GM19043 (cell line): ENCODE measurements around the gene DAAM2.

Experiments used
- ATAC-seq: cut with Tn5 transposase; IDR thresholded peaks from one replicate; pipeline ENCODE4 v1.9.1; 2021; ENCODE audit warnings: low read depth; ENCODE audit not compliant: unreplicated experiment

The DAAM2 gene

DNA sequence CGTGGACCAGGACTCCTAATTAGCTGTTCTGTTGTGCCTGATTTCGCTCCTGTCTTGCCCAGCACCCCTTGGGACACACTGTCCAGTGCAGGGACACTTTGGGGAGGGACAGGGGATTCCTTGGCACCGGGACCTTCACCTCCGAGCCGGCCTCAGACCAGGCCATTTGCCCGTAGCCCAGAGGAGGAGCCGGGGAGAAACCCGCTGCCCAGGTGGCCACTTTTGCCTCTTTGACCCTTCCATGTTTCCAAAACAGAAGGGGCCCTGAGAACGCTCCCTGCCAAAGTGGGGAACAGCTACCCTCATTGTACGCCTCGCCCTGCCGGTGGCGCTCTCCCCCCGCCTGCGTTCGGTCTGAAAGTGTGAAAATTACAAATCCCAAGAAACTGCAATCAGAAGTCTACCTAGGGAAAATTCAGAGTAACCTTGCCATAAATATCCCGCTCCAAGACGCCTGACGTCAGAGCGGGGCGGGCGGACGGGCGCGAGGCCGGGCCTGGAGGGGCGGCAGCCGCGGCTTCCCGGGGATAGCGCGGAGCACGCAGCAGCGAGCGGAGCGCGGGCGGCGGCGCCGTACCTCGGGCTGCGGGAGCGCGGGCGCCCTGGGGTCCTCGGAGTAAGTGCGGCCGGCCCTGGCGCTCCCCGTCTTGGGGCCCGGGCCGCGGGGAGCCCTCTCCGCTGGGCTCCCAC lies at the start of gene DAAM2:
Gene DAAM2, plus strand, starts transcription at position 527 of the 690 bp plus-strand sequence. CDS start 63,927 bp downstream, outside the sequence.
- no peak for ATAC-seq

DNA sequence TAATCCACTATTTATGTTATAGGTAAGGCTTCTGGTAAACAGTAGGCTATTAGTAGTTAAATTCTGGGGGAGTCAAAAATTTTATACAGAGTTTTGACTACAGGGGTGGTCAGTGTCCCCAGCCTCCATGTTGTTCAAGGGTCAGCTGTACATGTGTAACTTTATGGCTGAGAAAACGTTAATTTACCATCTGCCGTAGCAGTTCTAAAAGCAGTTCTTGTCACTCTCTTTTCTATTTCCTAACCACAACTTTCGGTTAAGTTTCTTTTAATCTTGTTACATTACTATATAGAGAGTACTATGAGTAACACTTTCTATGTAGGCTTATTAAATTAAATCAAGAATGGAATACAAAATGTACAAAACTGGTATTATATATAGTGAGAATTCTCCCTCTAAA lies 45.4 kb upstream of the DAAM2 start:
- ATAC-seq = no peak

DNA sequence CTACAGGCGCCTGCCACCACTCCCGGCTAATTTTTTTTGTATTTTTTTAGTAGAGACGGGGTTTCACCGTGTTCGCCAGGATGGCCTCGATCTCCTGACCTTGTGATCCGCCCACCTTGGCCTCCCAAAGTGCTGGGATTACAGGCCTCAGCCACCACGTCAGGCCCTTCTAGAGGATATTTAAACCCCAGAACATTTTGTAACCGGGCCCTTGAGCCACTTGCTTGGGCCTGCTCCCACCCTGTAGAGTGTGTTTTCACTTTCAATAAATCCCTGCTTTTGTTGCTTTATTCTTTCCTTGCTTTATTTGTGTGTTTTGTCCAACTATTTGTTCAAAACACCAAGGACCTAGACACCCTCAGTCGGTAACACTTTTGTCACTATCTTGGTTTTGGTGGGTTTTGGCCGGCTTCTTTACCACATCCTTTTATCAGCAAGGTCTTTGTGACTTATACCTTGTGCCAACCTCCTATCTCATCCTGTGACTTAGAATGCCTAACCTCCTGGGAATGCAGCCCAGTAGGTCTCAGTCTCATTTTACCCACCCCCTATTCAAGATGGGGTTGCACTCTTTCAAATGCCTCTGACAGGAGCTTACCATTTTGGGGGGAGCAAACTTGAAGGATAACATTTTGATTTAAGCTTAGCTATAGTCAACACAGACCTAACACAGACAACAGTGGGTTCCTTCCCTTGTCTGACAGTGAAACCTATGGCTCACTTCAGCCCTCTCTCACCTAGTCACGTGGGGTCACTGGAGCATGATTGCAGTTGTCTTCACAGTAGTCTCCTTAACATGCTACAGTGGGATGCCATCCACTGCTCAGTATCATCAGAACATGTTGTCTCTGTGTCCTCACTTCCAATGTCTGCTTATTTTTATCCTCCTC lies 39.1 kb upstream of the DAAM2 start:
- no peak for ATAC-seq

DNA sequence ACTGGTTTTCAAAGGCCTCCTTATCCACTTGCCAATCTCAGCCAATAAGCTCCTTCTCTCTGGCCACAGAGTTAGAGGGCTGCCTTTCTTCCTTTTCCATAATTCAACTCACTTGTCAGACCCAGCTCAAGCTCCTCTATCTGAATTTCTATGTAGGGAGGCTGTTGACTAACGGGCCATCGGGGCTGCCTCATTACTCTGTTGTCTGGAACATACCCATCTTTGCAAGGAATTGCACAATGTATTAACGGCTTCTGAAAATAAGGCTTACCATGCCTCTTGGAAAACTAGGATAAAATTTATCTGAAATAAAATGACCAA lies 38.5 kb upstream of the DAAM2 start:
- no peak for ATAC-seq

DNA sequence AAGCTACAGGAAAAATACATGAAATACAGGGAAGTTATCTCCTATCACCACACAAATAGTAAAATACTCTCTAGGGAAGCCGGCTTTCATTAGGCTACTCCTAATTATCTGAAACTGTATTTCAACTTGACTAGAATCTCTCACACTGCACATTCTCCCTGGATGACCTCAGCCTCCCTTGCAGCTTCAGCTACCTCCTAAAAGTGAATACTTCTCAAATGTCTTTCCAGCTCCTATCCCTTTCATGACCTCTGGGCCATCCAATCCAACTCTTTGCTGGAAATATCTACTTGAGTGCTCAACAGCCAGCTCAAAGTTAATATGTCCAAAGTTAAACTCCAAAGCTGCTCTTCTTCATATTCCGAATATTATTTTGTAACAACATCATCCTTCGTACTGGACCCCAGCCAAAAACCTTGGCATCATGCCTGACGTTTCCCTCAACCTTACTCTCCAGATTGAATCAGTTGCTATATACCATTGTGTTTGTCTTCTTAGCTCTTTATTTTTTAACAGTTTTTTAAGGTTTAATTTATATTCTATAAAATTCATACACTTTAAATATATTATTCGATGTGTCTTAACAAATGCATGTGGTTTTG lies 37.6 kb upstream of the DAAM2 start:
- ATAC-seq = no peak

DNA sequence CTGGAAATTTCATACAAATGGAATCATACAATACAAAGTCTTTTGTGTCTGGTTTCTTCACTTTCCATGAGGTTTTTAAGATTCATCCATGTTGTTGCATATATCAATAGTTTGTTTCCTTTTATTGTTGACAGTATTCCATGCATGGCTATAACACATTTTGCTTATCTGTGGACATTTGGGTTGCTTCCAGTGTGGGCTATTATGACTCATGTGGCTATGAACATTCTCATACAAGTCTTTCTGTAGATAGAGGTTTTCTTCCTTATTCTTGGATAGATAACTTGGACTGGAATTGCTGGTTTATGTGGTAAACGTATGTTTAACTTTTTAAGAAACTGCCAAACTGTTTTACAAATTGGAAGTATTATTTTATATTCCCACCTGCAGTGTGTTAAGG lies 36.9 kb upstream of the DAAM2 start:
- no peak for ATAC-seq

DNA sequence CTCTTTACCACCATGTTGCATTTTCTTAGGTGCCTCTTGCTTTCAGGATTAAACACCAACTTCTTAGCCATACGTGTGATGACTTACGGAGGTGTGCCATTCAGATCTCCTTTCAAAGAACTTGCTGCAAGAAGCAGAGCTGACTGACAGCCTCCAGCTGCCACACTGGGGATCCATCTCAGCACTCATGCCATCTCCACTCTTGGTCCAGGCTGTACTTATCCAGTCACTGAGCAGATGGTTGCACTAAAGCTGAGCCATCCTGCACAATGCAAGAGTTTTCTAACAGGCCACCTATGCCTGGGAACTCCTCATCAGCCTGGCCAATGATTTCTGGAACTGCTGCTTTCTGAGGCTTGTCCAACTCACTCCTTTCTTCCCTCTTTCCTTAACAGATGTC lies 35.6 kb upstream of the DAAM2 start:
- no peak for ATAC-seq

DNA sequence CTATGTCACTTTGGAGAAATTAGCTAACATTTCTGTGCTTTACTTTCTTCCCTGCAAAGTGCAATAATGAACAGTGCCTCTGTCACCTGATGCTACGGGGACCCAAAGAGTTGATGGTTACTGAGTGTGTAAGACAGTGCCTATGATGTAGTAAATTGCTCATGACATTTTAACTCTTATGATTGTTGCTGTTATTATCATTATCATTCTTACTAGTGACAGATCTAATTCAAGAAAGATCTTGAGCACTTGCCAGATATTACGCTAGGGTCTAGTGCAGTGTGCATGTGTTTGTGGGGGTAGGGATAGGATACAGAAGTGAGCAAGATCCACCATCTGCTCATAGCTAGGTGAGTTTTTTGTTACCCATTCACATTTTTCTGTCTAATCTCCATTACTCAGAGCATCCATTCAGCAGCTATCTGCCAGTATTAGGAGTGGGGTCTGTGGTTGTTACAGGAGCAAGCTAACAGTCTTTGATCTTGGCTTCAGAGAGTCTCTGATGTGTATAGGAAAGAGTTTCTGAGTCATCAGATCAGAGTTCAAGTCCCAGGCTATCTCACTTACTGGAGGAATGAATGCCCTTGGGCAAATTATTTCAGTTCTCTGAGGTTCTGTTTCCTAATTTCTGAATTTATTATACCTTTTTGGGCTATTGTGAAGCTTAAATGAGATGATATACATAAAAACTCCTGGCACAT lies 33.1 kb upstream of the DAAM2 start:
- no peak for ATAC-seq

DNA sequence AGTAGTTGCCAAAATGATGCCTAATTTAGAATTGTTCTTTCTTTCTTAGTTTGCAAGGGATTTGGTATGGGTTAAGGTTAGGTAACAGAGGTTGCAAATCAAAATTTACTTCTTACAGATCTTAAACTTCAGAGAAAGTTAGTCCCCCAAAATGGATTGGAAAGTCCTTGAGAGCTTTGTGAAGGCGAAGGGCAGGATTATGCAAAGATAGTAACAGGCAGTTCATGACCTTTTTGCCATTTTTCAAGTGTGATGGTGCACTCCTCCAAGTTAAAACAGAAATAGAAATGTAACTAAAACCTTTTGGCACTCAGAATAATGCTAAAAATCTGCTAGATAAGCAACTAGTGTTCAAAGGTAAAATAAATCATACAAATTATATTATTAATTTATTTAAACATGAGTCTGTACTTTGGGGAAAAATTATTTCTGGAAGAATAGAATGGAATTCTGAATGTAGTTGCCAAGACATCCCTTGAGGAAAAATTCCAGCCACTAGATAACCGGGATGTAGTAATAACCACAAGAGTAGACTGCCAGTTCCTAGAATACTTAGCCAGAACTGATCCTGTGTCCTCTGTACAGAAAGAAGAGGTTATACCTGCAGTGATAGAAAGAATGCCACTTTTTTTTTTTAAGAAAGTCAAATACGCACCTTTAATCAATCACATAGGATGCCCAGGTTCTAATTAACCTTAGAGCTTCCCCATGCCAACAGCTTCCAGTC lies 31.8 kb upstream of the DAAM2 start:
- no peak for ATAC-seq

DNA sequence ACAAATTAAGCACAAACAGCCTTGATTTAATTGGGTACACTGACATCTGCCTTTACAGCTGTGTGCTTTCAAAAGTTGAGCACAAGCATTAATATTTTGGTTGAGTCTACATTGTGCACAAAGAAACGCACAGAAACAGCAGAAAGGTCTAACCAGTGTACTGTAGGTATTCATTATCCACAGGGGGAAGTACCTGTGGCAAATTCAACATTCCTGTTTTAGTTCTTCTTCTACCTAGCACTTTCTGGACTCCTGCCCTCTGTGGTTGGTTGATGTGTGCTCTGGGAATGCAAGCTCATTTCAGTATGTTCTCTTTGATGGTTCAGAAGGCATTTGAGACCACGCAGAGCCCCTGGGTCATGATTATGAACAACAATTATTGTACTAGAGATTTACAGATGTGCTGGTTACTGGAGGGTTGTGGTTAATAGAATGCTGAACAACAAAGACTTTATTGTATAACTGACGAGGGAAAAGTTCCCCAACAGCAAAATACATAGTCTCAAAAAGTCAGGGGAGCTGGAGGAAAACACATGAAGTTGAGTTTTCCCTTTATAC lies 26.6 kb upstream of the DAAM2 start:
- no peak for ATAC-seq

DNA sequence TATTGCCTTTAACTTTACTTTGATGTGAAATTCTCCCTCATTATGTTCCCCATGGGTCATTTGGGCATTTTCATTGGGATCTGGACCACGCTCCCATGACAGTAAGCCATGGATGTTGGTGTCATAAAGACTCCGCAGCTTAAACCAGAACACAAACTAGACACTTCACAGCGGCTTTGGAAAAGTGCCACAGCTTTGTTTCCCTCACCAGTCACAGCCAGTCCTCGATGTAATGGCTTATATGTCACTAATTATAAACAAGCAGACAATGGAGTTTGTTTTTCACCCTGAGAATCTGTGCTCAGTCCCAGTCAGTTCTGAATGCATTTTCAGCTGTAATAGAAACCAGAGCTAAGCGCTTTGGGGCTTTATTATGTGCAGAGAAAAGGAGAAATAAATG lies 23.2 kb upstream of the DAAM2 start:
- no peak for ATAC-seq

DNA sequence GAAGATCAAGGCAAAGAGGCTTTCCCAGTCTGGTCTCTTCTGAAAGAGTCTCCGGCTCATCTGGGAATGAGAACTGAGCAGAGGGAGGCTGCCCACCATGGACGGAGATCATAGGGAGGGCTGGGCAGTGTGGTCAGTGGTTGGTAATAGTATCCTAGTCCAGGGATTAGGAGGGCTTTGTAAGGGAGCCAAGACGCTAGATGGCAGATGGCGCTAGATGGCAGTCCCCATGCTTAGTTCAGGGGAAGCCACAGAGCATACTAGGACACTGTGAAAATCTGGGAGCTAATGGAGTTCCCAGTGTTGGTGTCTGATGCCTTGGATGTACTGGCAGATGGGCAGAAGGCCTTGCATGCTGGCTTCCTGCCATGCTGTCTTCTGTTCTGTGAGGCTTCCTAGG lies 21.7 kb upstream of the DAAM2 start:
- ATAC-seq = no peak

DNA sequence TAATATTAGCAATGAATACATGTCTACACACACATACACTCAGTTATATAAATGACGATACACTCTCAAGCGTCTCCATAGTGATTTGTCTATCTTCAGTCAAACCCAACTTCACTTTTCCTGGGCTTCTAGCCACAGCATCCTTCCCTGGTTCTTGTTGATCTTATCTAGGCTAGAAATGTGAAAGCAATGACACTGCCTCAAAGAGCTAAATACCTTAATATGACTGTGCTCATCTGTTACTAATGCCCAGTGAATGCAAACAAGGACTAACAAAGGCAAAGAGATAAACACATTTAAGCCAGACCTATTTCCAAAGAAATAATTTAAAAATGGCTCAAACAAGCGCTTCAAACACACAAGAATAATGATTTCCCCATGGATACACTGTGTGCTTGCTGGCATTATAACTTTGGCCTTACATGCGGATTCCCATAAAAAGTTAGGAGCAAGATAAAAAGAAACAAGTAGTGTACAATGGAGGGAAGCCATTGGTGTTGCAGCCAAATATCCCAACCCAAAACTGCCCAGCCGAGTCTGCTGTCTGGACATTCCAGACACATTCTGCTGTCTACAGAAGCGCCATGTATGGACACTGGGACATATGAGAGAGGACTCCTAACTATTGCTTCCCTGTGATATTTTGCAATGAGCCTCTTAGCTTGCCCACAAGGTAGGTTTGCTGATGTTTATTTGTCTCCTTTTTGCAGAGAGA lies 19.5 kb upstream of the DAAM2 start:
- no peak for ATAC-seq

DNA sequence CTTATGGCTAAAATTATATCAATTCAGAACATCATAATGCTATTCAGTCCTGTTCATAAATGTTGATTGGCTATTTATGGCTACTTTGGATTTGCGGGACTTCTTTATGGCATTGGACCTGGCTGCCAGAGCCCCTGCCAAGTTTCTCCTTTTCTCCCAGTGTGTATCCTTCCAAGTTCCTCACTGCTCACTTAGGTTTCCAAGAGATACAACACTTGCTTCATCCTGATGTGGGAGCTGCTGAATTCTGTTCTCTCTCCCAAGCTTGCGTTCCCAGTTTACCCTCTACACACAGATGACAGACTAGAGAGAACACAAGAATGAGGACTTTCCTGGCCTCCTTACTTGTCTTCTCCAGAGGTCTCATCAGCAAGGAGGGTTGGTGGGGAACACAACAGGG lies 18.4 kb upstream of the DAAM2 start:
- no peak for ATAC-seq

DNA sequence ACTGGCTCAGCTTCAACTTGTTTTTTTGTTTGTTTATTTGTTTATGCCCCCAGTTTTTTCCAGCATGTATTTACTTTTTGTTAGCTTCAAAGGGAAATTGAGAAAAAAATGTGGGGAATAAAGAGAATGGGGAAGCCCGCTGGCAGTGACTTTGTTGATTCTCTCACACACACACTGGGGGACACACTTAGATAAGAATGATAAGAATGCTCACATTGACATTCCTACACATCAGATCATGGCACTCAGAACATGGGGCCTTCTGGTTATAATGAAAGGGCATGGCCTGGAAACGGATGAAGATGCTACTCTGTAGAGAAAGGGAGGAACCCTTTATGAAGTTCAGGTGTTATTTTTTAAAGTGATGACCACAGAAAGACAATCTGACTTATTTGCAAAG lies 15.6 kb upstream of the DAAM2 start:
- ATAC-seq = no peak

DNA sequence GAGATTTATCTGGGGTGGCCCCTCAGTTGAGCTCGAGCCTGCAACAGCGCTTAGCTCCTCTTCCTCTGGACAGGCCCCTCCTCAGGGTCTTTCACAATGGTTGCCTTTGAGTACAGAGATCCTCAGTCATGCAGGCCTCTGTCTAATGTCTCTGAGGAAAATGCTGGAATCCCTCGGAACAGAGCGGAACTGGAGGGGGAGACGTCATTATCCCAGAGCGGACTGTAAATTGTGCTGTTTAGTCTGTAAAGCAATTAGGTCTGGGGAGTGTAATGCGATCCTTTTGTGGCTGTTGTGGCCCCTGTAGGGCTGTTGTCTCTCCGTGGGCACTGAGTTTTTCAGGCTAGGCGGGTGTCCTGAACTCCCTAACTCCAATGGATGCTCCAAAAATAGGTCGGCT lies 15.0 kb upstream of the DAAM2 start:
- ATAC-seq = no peak

DNA sequence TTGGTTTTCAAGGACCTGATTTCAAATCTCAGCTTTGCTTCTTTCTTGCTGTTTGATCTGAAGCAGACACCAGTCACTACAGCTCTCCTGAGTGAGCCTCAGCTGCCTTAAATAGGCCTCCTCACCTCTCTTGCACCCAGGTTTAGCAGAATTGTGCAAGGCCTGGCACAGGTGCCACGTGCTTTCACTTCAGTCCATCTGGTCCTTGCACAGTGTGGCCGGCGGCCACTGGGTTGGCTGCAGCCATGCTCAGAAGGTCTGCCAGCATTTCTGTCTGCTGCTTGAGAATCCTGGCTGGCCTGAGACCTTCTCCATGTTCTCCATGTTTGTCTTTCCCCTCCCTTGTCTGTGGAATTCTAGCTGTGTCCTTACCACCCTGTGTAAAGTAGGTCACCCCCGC lies 14.5 kb upstream of the DAAM2 start:
- ATAC-seq = no peak

DNA sequence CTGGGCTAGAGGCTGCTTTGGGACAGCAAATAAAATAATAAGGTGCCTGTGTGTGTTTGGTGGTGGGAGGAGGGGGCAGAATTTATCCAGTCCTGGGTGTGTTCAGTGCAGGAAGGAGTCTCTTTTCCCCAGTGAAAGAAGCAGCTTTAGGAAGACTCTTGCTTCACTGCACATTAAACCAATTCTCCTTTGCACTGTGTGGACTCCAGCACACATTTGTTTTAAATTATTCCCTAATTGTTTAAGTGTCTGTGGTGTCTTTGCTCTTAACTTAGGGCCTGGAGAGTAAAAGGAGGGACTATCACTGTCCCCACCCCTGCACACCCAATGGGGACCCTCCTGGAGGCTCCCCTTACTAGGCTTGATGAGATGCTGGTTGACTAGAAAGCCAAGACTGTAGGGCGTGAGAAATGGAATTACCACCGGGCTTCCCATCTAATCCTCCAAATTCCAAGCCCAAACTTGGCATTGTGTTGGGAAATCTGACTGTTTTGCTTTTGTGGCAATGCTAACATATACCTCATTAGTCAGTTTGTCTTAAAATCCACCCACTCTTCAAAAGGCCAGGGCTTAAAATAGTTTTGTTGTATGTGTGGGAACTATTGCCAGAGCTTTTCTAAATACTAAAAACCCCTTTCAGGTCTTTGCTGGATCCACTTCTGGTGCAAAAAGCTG lies 13.5 kb upstream of the DAAM2 start:
- ATAC-seq = no peak

DNA sequence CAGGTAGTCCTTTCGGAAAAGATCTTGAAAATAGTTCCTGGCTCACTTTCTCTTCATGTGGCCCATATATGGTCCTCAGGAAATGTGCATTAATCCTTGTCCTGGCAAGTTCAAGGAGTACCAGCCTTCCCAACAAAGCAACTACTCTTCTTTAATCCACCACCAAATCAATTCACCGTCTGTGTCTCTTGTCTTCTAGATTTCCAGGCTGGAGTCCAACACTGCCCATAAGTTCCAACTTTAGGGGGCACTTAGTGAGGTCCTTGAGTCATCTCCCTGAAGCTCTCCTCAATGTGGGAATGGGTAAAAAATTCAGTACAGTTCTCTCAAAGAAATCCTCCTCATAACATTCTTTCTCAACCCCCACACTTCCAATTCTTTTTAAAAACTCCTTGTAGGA lies 6.9 kb upstream of the DAAM2 start:
- no peak for ATAC-seq
